Liver (tissue), 3 donors: ENCODE measurements around the gene NDUFA8.

Experiments
- CTCF ChIP-seq: fragments of 150-350 bp; IDR thresholded peaks from 2 replicates; pipeline ENCODE4 v1.5.1; 2017; ENCODE audit warnings: improper control_type of control experiment, low read depth, low read length; ENCODE audit not compliant: missing input control
- EGR1 ChIP-seq, 2 donors: IDR thresholded peaks; 2 replicates each; pipeline ENCODE4 v1.6.1; 2016 to 2018; ENCODE audit warnings: antibody characterized with exemption in 2 of 2, low read depth in 2 of 2
- GABPA ChIP-seq, 2 donors: IDR thresholded peaks in 1 of 2; conservative IDR thresholded peaks in 1 of 2; 2 replicates each; pipeline ENCODE4 v1.6.1; 2016; ENCODE audit warnings: antibody characterized with exemption in 2 of 2, mild to moderate bottlenecking in 1 of 2, moderate library complexity in 1 of 2
- HNF4A ChIP-seq, 2 donors: conservative IDR thresholded peaks; 2 replicates each; pipeline ENCODE4 v1.6.1; 2016; ENCODE audit warnings: antibody characterized with exemption in 2 of 2, mild to moderate bottlenecking in 2 of 2
- MAX ChIP-seq: IDR thresholded peaks from 2 replicates; pipeline ENCODE4 v1.6.1; 2016; ENCODE audit warnings: antibody characterized with exemption
- NR2F2 ChIP-seq: IDR thresholded peaks from 2 replicates; pipeline ENCODE4 v1.6.1; 2016; ENCODE audit warnings: antibody characterized with exemption
- REST ChIP-seq: IDR thresholded peaks from 2 replicates; pipeline ENCODE4 v1.6.1; 2016; ENCODE audit warnings: antibody characterized with exemption, mild to moderate bottlenecking
- RXRA ChIP-seq, 2 donors: IDR thresholded peaks; 2 replicates each; pipeline ENCODE4 v1.6.1; 2017 to 2018; ENCODE audit warnings: antibody characterized with exemption in 2 of 2, mild to moderate bottlenecking in 1 of 2
- TAF1 ChIP-seq: conservative IDR thresholded peaks from 2 replicates; pipeline ENCODE4 v1.6.1; 2016; ENCODE audit warnings: antibody characterized with exemption, mild to moderate bottlenecking
- TF ChIP-seq, protein P1 (sequence below): IDR thresholded peaks from 2 replicates; pipeline ENCODE4 v1.6.1; 2016; ENCODE audit warnings: antibody characterized with exemption
- donor health status: healthy.
- donor health status: healthy.

- TF ChIP-seq CTCF (no peak), MAX (no peak), REST (no peak), RXRA (IDR thresholded peaks at IDR 0.05) (no peak), HNF4A (conservative IDR thresholded peaks at IDR 0.05) (no peak), TAF1 (no peak), GABPA (IDR thresholded peaks at IDR 0.05 in 1 of 2, conservative IDR thresholded peaks at IDR 0.05 in 1 of 2) (no peak), EGR1 (IDR thresholded peaks at IDR 0.05; ENCODE audit: low read depth in 2 of 2) (no peak), NR2F2 (no peak)
- TF ChIP-seq, protein P1, sequence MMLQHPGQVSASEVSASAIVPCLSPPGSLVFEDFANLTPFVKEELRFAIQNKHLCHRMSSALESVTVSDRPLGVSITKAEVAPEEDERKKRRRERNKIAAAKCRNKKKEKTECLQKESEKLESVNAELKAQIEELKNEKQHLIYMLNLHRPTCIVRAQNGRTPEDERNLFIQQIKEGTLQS, result no peak
Measured at GRCh38 chr9:122100756-122101155, 58.8 kb downstream of the NDUFA8 start.
